AG04449 (cell line): ENCODE data around the gene RGS9.

Source experiments
- CTCF ChIA-PET: fragments of 350-600 bp; formaldehyde crosslinking; extraction: SDS; loops from one replicate; lab custom pipeline; 2021; ENCODE audit warnings: antibody characterized with exemption; lab: Yijun Ruan, JAX
- POLR2A ChIA-PET: fragments of 400-600, 350-600 bp; formaldehyde crosslinking; extraction: SDS; loops from one replicate; lab custom pipeline; 2020; ENCODE audit warnings: antibody characterized with exemption, inconsistent platforms; lab: Yijun Ruan, JAX
- DNase-seq: peaks from one replicate; pipeline ENCODE4 v3.0.0-alpha.2; 2010; ENCODE audit warnings: low read depth, low spot score
- H3K4me3 ChIP-seq: 2 replicates; pipeline ENCODE4 v1.5.1; 2011; ENCODE audit warnings: low read depth, mild to moderate bottlenecking, control low read depth, low read length
- TF ChIP-seq, protein P1 (sequence below): IDR thresholded peaks from one replicate; pipeline ENCODE4 v1.5.1; 2011; ENCODE audit warnings: mild to moderate bottlenecking, moderate library complexity, low read length, control low read depth, inconsistent platforms; ENCODE audit not compliant: insufficient read depth; ENCODE audit errors: missing control alignments

The RGS9 gene

DNA sequence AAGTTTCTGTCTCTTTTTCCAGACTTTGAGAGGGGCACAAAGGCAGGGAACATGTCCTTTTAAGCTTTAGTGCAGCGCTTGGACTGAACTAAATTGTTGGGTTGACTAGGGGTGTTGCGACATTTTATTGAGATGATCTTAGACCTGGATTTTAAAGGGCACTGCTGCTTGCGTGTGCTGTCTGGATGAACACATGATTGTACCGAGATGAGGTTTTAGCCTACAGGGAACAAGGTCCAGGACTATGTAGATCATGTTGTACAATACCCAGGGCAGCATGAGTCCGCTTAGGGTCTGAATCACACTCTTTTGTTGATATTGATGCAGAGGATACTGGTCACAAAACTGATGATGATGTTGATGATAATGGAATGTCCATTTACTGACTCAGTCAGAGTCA, 5.2 kb upstream of the RGS9 start:
- H3K4me3 ChIP-seq, result no peak overlapping the region
- TF ChIP-seq, protein P1, sequence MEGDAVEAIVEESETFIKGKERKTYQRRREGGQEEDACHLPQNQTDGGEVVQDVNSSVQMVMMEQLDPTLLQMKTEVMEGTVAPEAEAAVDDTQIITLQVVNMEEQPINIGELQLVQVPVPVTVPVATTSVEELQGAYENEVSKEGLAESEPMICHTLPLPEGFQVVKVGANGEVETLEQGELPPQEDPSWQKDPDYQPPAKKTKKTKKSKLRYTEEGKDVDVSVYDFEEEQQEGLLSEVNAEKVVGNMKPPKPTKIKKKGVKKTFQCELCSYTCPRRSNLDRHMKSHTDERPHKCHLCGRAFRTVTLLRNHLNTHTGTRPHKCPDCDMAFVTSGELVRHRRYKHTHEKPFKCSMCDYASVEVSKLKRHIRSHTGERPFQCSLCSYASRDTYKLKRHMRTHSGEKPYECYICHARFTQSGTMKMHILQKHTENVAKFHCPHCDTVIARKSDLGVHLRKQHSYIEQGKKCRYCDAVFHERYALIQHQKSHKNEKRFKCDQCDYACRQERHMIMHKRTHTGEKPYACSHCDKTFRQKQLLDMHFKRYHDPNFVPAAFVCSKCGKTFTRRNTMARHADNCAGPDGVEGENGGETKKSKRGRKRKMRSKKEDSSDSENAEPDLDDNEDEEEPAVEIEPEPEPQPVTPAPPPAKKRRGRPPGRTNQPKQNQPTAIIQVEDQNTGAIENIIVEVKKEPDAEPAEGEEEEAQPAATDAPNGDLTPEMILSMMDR, result no peak
- CTCF ChIA-PET, result interaction anchor here (1.5 to 1.6 kb wide), 2 partner anchors 8 to 32 kb away, joined by 4 read pairs; no protein-coding TSS in a partner anchor
- DNase-seq, result peak; percentile 59
- POLR2A ChIA-PET, result no interaction called here

- no peak overlapping the region for H3K4me3 ChIP-seq
- POLR2A ChIA-PET, result interaction anchor here (1.2 kb wide), 1 partner anchor 11 kb away, joined by 5 read pairs; no protein-coding TSS in a partner anchor
- TF ChIP-seq, protein P1, result no peak
- no peak for DNase-seq
- CTCF ChIA-PET, result interaction anchor here (1.0 to 4.5 kb wide), 9 partner anchors 8 to 172 kb away, joined by 3 to 60 read pairs (median 4); no protein-coding TSS in a partner anchor
Measured at GRCh38 chr17:65134035-65134434, 3.1 kb upstream of the RGS9 start.

GRCh38 chr17:65139101-65139764, 2.1 kb downstream of the RGS9 start:
- ChIA-PET CTCF (interaction anchor here (1.1 to 1.7 kb wide), 5 partner anchors 8 to 40 kb away, joined by 3 to 5 read pairs (median 4); no protein-coding TSS in a partner anchor), POLR2A (no interaction called here)
- TF ChIP-seq, protein P1, result no peak
- DNase-seq, result no peak
- no peak overlapping the region for H3K4me3 ChIP-seq

DNA sequence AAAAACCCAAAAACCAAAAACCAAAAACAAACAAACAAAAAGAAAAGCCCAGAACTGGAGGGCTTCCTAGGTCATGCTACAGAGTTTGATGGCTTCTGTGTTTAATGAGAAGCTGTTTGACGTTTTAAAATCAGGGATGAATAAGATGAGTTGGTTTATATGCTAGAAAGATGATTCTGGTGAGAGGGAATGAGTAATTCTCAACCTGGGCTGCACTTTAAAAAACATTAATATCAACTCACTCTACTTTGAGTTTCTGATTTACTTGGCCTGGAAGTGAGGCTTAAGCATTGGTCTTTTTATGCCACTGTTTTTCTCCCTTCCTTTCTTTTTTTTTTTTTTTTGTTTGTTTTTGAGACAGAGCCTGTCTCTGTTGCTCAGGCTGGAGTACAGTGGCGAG, 5.1 kb downstream of the RGS9 start:
- no peak for DNase-seq
- TF ChIP-seq, protein P1, result no peak
- H3K4me3 ChIP-seq, result no peak overlapping the region
- ChIA-PET CTCF (interaction anchor here (1.0 to 1.6 kb wide), 2 partner anchors 8 to 12 kb away, joined by 4 read pairs; no protein-coding TSS in a partner anchor), POLR2A (no interaction called here)

GRCh38 chr17:65143889-65144604, 6.9 kb downstream of the RGS9 start:
- no peak for DNase-seq
- ChIA-PET POLR2A (interaction anchor here (0.6 kb wide), 1 partner anchor 155 kb away, joined by 3 read pairs; no protein-coding TSS in a partner anchor), CTCF (interaction anchor here (0.6 to 3.5 kb wide), 3 partner anchors 8 to 109 kb away, joined by 3 to 25 read pairs (median 4); partner anchors contain the start of gene RGS9)
- H3K4me3 ChIP-seq, result no peak overlapping the region
- TF ChIP-seq, protein P1, result no peak

DNA sequence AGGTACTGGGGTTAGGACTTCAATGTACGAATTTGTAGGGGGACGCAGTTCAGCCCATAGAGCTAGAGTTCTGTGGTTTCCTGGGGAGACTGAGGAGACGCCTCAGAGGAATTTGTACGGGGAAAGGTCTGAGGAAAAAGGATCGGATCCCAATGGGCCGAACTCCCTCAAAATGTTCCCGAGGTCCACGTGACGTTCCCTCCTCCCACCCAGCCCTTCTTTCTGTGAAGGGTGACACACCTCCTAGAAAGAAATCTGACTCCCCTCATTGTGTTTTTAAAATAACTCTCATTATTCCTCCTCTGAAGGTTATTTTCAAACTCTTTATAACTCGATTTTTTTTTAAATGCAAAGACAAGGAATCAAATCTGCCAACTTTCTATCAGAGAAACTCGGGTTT, 8.6 kb downstream of the RGS9 start:
- no peak for DNase-seq
- CTCF ChIA-PET, result interaction anchor here (3.5 kb wide), 1 partner anchor 10 kb away, joined by 25 read pairs; the partner anchor contains the start of gene RGS9
- no peak overlapping the region for H3K4me3 ChIP-seq
- TF ChIP-seq, protein P1, result no peak
- POLR2A ChIA-PET, result no interaction called here
